Endothelial cell of umbilical vein (primary cell): ENCODE results near the gene ICA1L. TPM values are rescaled to one million over a fixed set of nuclear protein-coding genes. Genes with fewer than 3 reads are reported as not detected.

Source experiments
- BruUV-seq: library from RNA; stranded (reverse); fragments of 400-500 nt; replicated peaks from 2 replicates; lab custom pipeline; 2021; lab: Mats Ljungman, UMichigan
- CTCF ChIA-PET: fragments of 300-600, 350-600 bp; sonication (Branson Sonifier 250); formaldehyde crosslinking; loops from one replicate; lab custom pipeline; 2021; ENCODE audit warnings: antibody characterized with exemption, inconsistent platforms; lab: Charles Lee
- POLR2A ChIA-PET: fragments of 300-600, 350-600 bp; sonication (Branson Sonifier 250); formaldehyde crosslinking; loops from one replicate; lab custom pipeline; 2021; ENCODE audit warnings: antibody characterized with exemption, inconsistent platforms; lab: Charles Lee
- DNase-seq: peaks from one replicate; pipeline ENCODE4 v3.0.0-alpha.2; 2011; ENCODE audit warnings: low read depth, low spot score
- FAIRE-seq: peaks from 2 replicates; lab custom pipeline; 2011; peaks lifted over from hg19 to GRCh38; lab: Jason Lieb, UNC
- H2AFZ ChIP-seq: 2 replicates; pipeline ENCODE4 v1.6.0; 2012; ENCODE audit warnings: low read depth, low read length, control low read depth, inconsistent platforms
- H3K27ac ChIP-seq: 2 replicates; pipeline ENCODE4 v1.5.1; 2011; ENCODE audit warnings: low read depth, mild to moderate bottlenecking, control low read depth, low read length, moderate library complexity; ENCODE audit not compliant: insufficient read depth
- H3K27me3 ChIP-seq, 2 experiments: 2 replicates each; pipeline versions ENCODE4 v1.6.0 to v1.6.1; 2011; ENCODE audit warnings: low read length in 2 of 2, mixed read lengths in 1 of 2; ENCODE audit not compliant: control insufficient read depth in 2 of 2, insufficient read depth in 2 of 2
- H3K36me3 ChIP-seq, 2 experiments: 2 replicates in 1 of 2; 3 replicates in 1 of 2; pipeline ENCODE4 v1.5.1; 2011; ENCODE audit warnings: low read length in 2 of 2, mild to moderate bottlenecking in 1 of 2, moderate library complexity in 1 of 2; ENCODE audit not compliant: control insufficient read depth in 2 of 2, insufficient read depth in 2 of 2; ENCODE audit errors: extremely low read depth in 1 of 2
- H3K4me1 ChIP-seq: 3 replicates; pipeline ENCODE4 v1.5.1; 2011; ENCODE audit warnings: mild to moderate bottlenecking, low read length; ENCODE audit not compliant: control insufficient read depth, insufficient read depth; ENCODE audit errors: extremely low read depth
- H3K4me2 ChIP-seq: 2 replicates; pipeline ENCODE4 v1.6.1; 2011; ENCODE audit warnings: low read length, control low read depth, mixed read lengths; ENCODE audit not compliant: insufficient read depth
- H3K4me3 ChIP-seq, 3 experiments: fragments of 200-600 bp in 1 of 3; sonication (generic), shearing (Covaris generic) in 1 of 3; replicated peaks in 1 of 3; 2 replicates each; pipeline ENCODE4 v1.5.1; 2011 to 2016; ENCODE audit warnings: control low read depth in 3 of 3, low read length in 3 of 3, mild to moderate bottlenecking in 2 of 3, inconsistent platforms in 1 of 3, low read depth in 1 of 3, moderate library complexity in 1 of 3; ENCODE audit not compliant: insufficient read depth in 1 of 3
- H3K79me2 ChIP-seq: 2 replicates; pipeline ENCODE4 v1.6.0; 2012; ENCODE audit warnings: low read length, inconsistent platforms; ENCODE audit not compliant: control insufficient read depth, insufficient read depth
- H3K9ac ChIP-seq: replicated peaks from 2 replicates; pipeline ENCODE3; 2011; ENCODE audit warnings: low read length, control low read depth; ENCODE audit not compliant: insufficient read depth; ENCODE audit errors: extremely low read depth
- H3K9me1 ChIP-seq: replicated peaks from 3 replicates; pipeline ENCODE4 v1.6.0; 2011; ENCODE audit warnings: mild to moderate bottlenecking, low read length; ENCODE audit not compliant: control insufficient read depth, insufficient read depth; ENCODE audit errors: extremely low read depth
- H3K9me3 ChIP-seq: replicated peaks from 2 replicates; pipeline ENCODE4 v1.5.1; 2012; ENCODE audit warnings: low read length, inconsistent platforms; ENCODE audit not compliant: control insufficient read depth, insufficient read depth
- H4K20me1 ChIP-seq: replicated peaks from 2 replicates; pipeline ENCODE3; 2011; ENCODE audit warnings: mild to moderate bottlenecking, low read length; ENCODE audit not compliant: control insufficient read depth, insufficient read depth; ENCODE audit errors: extremely low read depth
- CTCF ChIP-seq, 2 donors: IDR thresholded peaks; 1 replicate in 1 of 2; 2 replicates in 1 of 2; pipeline ENCODE4 v1.5.1; 2011; ENCODE audit warnings: low read length in 2 of 2, mild to moderate bottlenecking in 2 of 2, moderate library complexity in 2 of 2, control low read depth in 1 of 2, inconsistent platforms in 1 of 2, low read depth in 1 of 2; ENCODE audit not compliant: insufficient read depth in 1 of 2; ENCODE audit errors: extremely low read depth in 1 of 2
- EZH2 ChIP-seq: IDR thresholded peaks from 2 replicates; pipeline ENCODE4 v1.6.1; 2012; ENCODE audit warnings: borderline replicate concordance, low read depth, mild to moderate bottlenecking, moderate library complexity, low read length, inconsistent platforms; ENCODE audit not compliant: severe bottlenecking
- FOS ChIP-seq: IDR thresholded peaks from 2 replicates; pipeline ENCODE4 v1.6.1; 2011; ENCODE audit warnings: mild to moderate bottlenecking, low read length, moderate library complexity, borderline replicate concordance; ENCODE audit not compliant: insufficient read depth
- GATA2 ChIP-seq: IDR thresholded peaks from 2 replicates; pipeline ENCODE4 v1.7.0; 2011; ENCODE audit warnings: low read depth, mild to moderate bottlenecking, moderate library complexity, mixed read lengths, low read length; ENCODE audit not compliant: insufficient read length, insufficient read depth
- JUN ChIP-seq: IDR thresholded peaks from 2 replicates; pipeline ENCODE4 v1.6.1; 2011; ENCODE audit warnings: borderline replicate concordance, low read depth; ENCODE audit not compliant: insufficient read length, insufficient read depth
- MYC ChIP-seq: IDR thresholded peaks from one replicate; pipeline ENCODE4 v1.6.1; 2011; ENCODE audit warnings: mild to moderate bottlenecking, low read depth, low read length
- POLR2A ChIP-seq: IDR thresholded peaks from 2 replicates; pipeline ENCODE4 v1.6.1; 2012; ENCODE audit warnings: low read depth, mild to moderate bottlenecking, control low read depth, low read length
- POLR2AphosphoS5 ChIP-seq: IDR thresholded peaks from 2 replicates; pipeline ENCODE4 v1.6.1; 2012; ENCODE audit warnings: low read depth, mild to moderate bottlenecking, control low read depth, low read length, moderate library complexity; ENCODE audit not compliant: insufficient read depth
- dilution Hi-C: fragments of 300-500 bp; cut with MboI; formaldehyde crosslinking; loops from one replicate; pipeline ENCODE4 v1.15.0; 2019; ENCODE audit warnings: low sequenced_read_pairs; ENCODE audit not compliant: extremely low pct_ligation_motif_present
- intact Hi-C: fragments of 100-400 bp; cut with micrococcal nuclease; formaldehyde crosslinking; loops from one replicate; pipeline ENCODE4 v1.10.0; 2022
- polyA plus RNA-seq, 4 experiments: library from polyadenylated mRNA; depleted of rRNA in 3 of 4; stranded (reverse) in 3 of 4; unstranded in 1 of 4; fragments of >200 nt; gene quantifications; 2 replicates each; pipeline versions ENCODE4 v1.2.1 to v1.2.3, GENCODE V29; 2011 to 2012; ENCODE audit warnings: missing spikeins in 1 of 4
- total RNA-seq: library from RNA; stranded (reverse); gene quantifications from 2 replicates; pipeline ENCODE4 v1.2.3, GENCODE V29; 2021
- TF ChIP-seq, protein P1 (sequence below): IDR thresholded peaks from 2 replicates; pipeline ENCODE4 v1.6.1; 2011; ENCODE audit not compliant: insufficient read depth, insufficient read length

Gene ICA1L
- total and polyA plus RNA-seq, 2 donors (not counting 3 experiments of a cell fraction or from before 2014, with no cell fraction given), result 1.6 to 3.7 TPM

DNA sequence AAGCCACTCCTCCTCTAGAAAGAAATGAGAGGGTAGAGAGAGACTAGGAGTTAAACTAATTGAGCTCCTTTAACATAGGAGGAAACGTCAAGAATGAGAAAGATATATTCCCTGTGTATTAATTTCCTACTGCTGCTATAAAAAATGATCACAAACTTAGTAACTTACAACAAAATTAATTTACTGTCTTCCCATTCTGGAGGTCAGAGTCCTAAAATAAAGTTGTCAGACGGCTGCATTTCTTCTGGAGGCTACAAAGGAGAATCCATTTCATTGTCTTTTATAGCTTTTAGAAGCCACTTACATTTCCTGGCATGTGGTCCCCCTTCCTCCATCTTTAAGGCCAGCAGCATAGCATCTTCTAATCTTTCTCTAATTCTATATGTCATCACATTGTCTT lies 26.9 kb downstream of the ICA1L start:
- Histone ChIP-seq H3K27me3 (no peaks in the 10 kb centered on the region), H3K4me2 (no peak overlapping the region), H3K36me3 (no peaks in the 10 kb centered on the region), H3K9ac (no peak overlapping the region), H4K20me1 (no peaks in the 10 kb centered on the region), H3K27ac (no peak overlapping the region), H3K4me3 (no peak overlapping the region), H2AFZ (no peak overlapping the region), H3K9me1 (no peaks in the 10 kb centered on the region), H3K79me2 (no peaks in the 10 kb centered on the region), H3K9me3 (no peaks in the 10 kb centered on the region), H3K4me1 (no peaks in the 10 kb centered on the region)
- dilution Hi-C loops, result no loop called here
- intact Hi-C loops, result no loop called here
- DNase-seq, result no peak
- FAIRE-seq, result no peak
- BruUV-seq, result no TSS peak
- no peak for TF ChIP-seq CTCF (IDR thresholded peaks at IDR 0.05; ENCODE audit: extremely low read depth in 1 of 2, insufficient read depth in 1 of 2, low read depth in 1 of 2, low read length in 2 of 2)
- POLR2A ChIA-PET, result no interaction called here
- CTCF ChIA-PET, result interaction anchor here (0.5 kb wide), 1 partner anchor 42 kb away, joined by 3 read pairs; no protein-coding TSS in a partner anchor

GRCh38 chr2:202842690-202843089 lies 28.9 kb downstream of the ICA1L start:
- no peak overlapping the region for H3K9ac ChIP-seq
- no peaks in the 10 kb centered on the region for H3K27me3 ChIP-seq
- no peak overlapping the region for H3K27ac ChIP-seq
- H3K4me3 ChIP-seq, result no peak overlapping the region
- no peaks in the 10 kb centered on the region for H3K79me2 ChIP-seq
- DNase-seq, result no peak
- H3K4me2 ChIP-seq, result no peak overlapping the region
- TF ChIP-seq POLR2AphosphoS5 (no peak), POLR2A (no peak), GATA2 (no peak), CTCF (IDR thresholded peaks at IDR 0.05; ENCODE audit: extremely low read depth in 1 of 2, insufficient read depth in 1 of 2, low read depth in 1 of 2, low read length in 2 of 2) (no peak), EZH2 (no peak), MYC (no peak), FOS (no peak), JUN (no peak)
- TF ChIP-seq, protein P1, sequence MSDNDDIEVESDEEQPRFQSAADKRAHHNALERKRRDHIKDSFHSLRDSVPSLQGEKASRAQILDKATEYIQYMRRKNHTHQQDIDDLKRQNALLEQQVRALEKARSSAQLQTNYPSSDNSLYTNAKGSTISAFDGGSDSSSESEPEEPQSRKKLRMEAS, result no peak
- no peaks in the 10 kb centered on the region for H3K4me1 ChIP-seq
- H3K9me3 ChIP-seq, result no peaks in the 10 kb centered on the region
- H3K9me1 ChIP-seq, result no peaks in the 10 kb centered on the region
- POLR2A ChIA-PET, result no interaction called here
- no TSS peak for BruUV-seq
- no peaks in the 10 kb centered on the region for H3K36me3 ChIP-seq
- dilution Hi-C loops, result no loop called here
- no peak for FAIRE-seq
- CTCF ChIA-PET, result no interaction called here
- H4K20me1 ChIP-seq, result no peaks in the 10 kb centered on the region
- no peak overlapping the region for H2AFZ ChIP-seq
- intact Hi-C loops, result no loop called here
